Measurements from ENCODE around the gene FGFR4. TPM values are rescaled to one million over a fixed set of nuclear protein-coding genes. Genes with fewer than 3 reads are reported as not detected.
"Not testable (repeated sequence)": the region's sequence is repeated elsewhere in the genome, so short reads cannot be mapped to it uniquely, and the experiment has no call there.

FGFR4 gene
- polyA plus RNA-seq, 1 donor (not counting 4 experiments of a cell fraction or from before 2014, with no cell fraction given) = 0.62 TPM

- TF ChIP-seq EZH2 (IDR thresholded peaks at IDR 0.05; ENCODE audit: low read length) (no peak), CTCF (optimal IDR thresholded peaks at IDR 0.05 in 1 of 3, IDR thresholded peaks at IDR 0.05 in 1 of 3, conservative IDR thresholded peaks at IDR 0.05 in 1 of 3; ENCODE audit: extremely low read depth in 1 of 3, insufficient read depth in 2 of 3, low read length in 3 of 3) (no peak)
- DNase-seq (ENCODE audit: low read depth, low spot score) = no peak
- Histone ChIP-seq H4K20me1 (ENCODE audit: control insufficient read depth, extremely low read depth, insufficient read depth, low read length) (no peaks in the 10 kb centered on the region), H3K4me1 (ENCODE audit: control insufficient read depth, extremely low read depth, insufficient read depth, low read length) (no peaks in the 10 kb centered on the region), H3K9me1 (ENCODE audit: control insufficient read depth, extremely low read depth, insufficient read depth, low read length) (no peaks in the 10 kb centered on the region), H3K4me2 (ENCODE audit: control insufficient read depth, extremely low read depth, insufficient read depth, low read depth, low read length) (no peak overlapping the region), H3K9me3 (ENCODE audit: control insufficient read depth, low read depth, low read length) (no peaks in the 10 kb centered on the region), H3K79me2 (ENCODE audit: control insufficient read depth, insufficient read depth, low read length) (no peaks in the 10 kb centered on the region), H3K27me3 (ENCODE audit: control insufficient read depth, extremely low read depth, insufficient read depth, low read length) (no peaks in the 10 kb centered on the region), H3K27ac (ENCODE audit: control insufficient read depth, insufficient read depth, low read length) (no peak overlapping the region), H3K4me3 (ENCODE audit: control insufficient read depth in 2 of 3, extremely low read depth in 1 of 3, insufficient read depth in 2 of 3, low read depth in 1 of 3, low read length in 3 of 3) (no peak overlapping the region), H3K36me3 (ENCODE audit: control insufficient read depth in 2 of 2, extremely low read depth in 1 of 2, insufficient read depth in 2 of 2, low read length in 2 of 2) (peaks cover 7 to 10% of the 10 kb centered on the region in 2 experiments), H3K9ac (ENCODE audit: control insufficient read depth, extremely low read depth, insufficient read depth, low read length) (no peak overlapping the region), H2AFZ (ENCODE audit: control insufficient read depth, low read length) (no peak overlapping the region)
- dilution Hi-C loops (cut with MboI; ENCODE audit: extremely low pct_ligation_motif_present, low sequenced_read_pairs) = no loop called here
- no peak for FAIRE-seq
These were observed 42.1 kb upstream of the FGFR4 start for GRCh38 chr5:177044641-177045040.

GRCh38 chr5:177045631-177046030, 41.1 kb upstream of the FGFR4 start:
- no peak overlapping the region for H3K4me3 ChIP-seq (ENCODE audit: control insufficient read depth in 2 of 3, extremely low read depth in 1 of 3, insufficient read depth in 2 of 3, low read depth in 1 of 3, low read length in 3 of 3)
- no peaks in the 10 kb centered on the region for H3K27me3 ChIP-seq (ENCODE audit: control insufficient read depth, extremely low read depth, insufficient read depth, low read length)
- TF ChIP-seq CTCF (optimal IDR thresholded peaks at IDR 0.05 in 1 of 3, IDR thresholded peaks at IDR 0.05 in 1 of 3, conservative IDR thresholded peaks at IDR 0.05 in 1 of 3; ENCODE audit: extremely low read depth in 1 of 3, insufficient read depth in 2 of 3, low read length in 3 of 3) (no peak), EZH2 (IDR thresholded peaks at IDR 0.05; ENCODE audit: low read length) (no peak)
- no peaks in the 10 kb centered on the region for H3K9me3 ChIP-seq (ENCODE audit: control insufficient read depth, low read depth, low read length)
- H3K27ac ChIP-seq (ENCODE audit: control insufficient read depth, insufficient read depth, low read length) = no peak overlapping the region
- H3K9me1 ChIP-seq (ENCODE audit: control insufficient read depth, extremely low read depth, insufficient read depth, low read length) = no peaks in the 10 kb centered on the region
- H3K9ac ChIP-seq (ENCODE audit: control insufficient read depth, extremely low read depth, insufficient read depth, low read length) = no peak overlapping the region
- no peak for DNase-seq (ENCODE audit: low read depth, low spot score)
- no peaks in the 10 kb centered on the region for H4K20me1 ChIP-seq (ENCODE audit: control insufficient read depth, extremely low read depth, insufficient read depth, low read length)
- no peaks in the 10 kb centered on the region for H3K4me1 ChIP-seq (ENCODE audit: control insufficient read depth, extremely low read depth, insufficient read depth, low read length)
- no peak for FAIRE-seq
- dilution Hi-C loops (cut with MboI; ENCODE audit: extremely low pct_ligation_motif_present, low sequenced_read_pairs) = no loop called here
- peaks cover 8 to 10% of the 10 kb centered on the region in 2 experiments for H3K36me3 ChIP-seq (ENCODE audit: control insufficient read depth in 2 of 2, extremely low read depth in 1 of 2, insufficient read depth in 2 of 2, low read length in 2 of 2)
- H2AFZ ChIP-seq (ENCODE audit: control insufficient read depth, low read length) = no peak overlapping the region
- no peaks in the 10 kb centered on the region for H3K79me2 ChIP-seq (ENCODE audit: control insufficient read depth, insufficient read depth, low read length)
- no peak overlapping the region for H3K4me2 ChIP-seq (ENCODE audit: control insufficient read depth, extremely low read depth, insufficient read depth, low read depth, low read length)

GRCh38 chr5:177048531-177048930, 38.2 kb upstream of the FGFR4 start:
- H3K9me1 ChIP-seq (ENCODE audit: control insufficient read depth, extremely low read depth, insufficient read depth, low read length); DNase-seq (ENCODE audit: low read depth, low spot score); H3K27me3 ChIP-seq (ENCODE audit: control insufficient read depth, extremely low read depth, insufficient read depth, low read length); H4K20me1 ChIP-seq (ENCODE audit: control insufficient read depth, extremely low read depth, insufficient read depth, low read length); H3K79me2 ChIP-seq (ENCODE audit: control insufficient read depth, insufficient read depth, low read length); dilution Hi-C loops (cut with MboI; ENCODE audit: extremely low pct_ligation_motif_present, low sequenced_read_pairs); H3K9me3 ChIP-seq (ENCODE audit: control insufficient read depth, low read depth, low read length); H3K9ac ChIP-seq (ENCODE audit: control insufficient read depth, extremely low read depth, insufficient read depth, low read length); H3K27ac ChIP-seq (ENCODE audit: control insufficient read depth, insufficient read depth, low read length); FAIRE-seq; H3K4me3 ChIP-seq (ENCODE audit: control insufficient read depth in 2 of 3, extremely low read depth in 1 of 3, insufficient read depth in 2 of 3, low read depth in 1 of 3, low read length in 3 of 3); H2AFZ ChIP-seq (ENCODE audit: control insufficient read depth, low read length); H3K4me1 ChIP-seq (ENCODE audit: control insufficient read depth, extremely low read depth, insufficient read depth, low read length); H3K4me2 ChIP-seq (ENCODE audit: control insufficient read depth, extremely low read depth, insufficient read depth, low read depth, low read length): not testable (repeated sequence)
- peaks cover 1 to 11% of the 10 kb centered on the region in 2 experiments for H3K36me3 ChIP-seq (ENCODE audit: control insufficient read depth in 2 of 2, extremely low read depth in 1 of 2, insufficient read depth in 2 of 2, low read length in 2 of 2)
